Lower leg skin (tissue), 4 donors: ENCODE measurements around the gene MYO5A. TPM values are rescaled to one million over a fixed set of nuclear protein-coding genes. Genes with fewer than 3 reads are reported as not detected.

Experiments
- DNase-seq, 2 donors: peaks; one replicate each; pipeline ENCODE4 v3.0.0-alpha.2; 2019; ENCODE audit warnings: low spot score in 2 of 2
- H3K4me3 ChIP-seq: fragments of 200-600 bp; sonication (generic); 2 replicates; pipeline ENCODE4 v1.5.1; 2017; ENCODE audit warnings: mild to moderate bottlenecking, low read depth; ENCODE audit not compliant: poor library complexity, severe bottlenecking
- CTCF ChIP-seq, 3 donors: fragments of 450-650 bp; IDR thresholded peaks; one replicate each; pipeline ENCODE4 v1.5.1; 2016; ENCODE audit warnings: antibody characterized with exemption in 3 of 3, mild to moderate bottlenecking in 3 of 3, moderate library complexity in 2 of 3
- POLR2A ChIP-seq, 2 donors: fragments of 450-650 bp; IDR thresholded peaks; one replicate each; pipeline ENCODE4 v1.6.1; 2016 to 2017; ENCODE audit warnings: antibody characterized with exemption in 2 of 2, mild to moderate bottlenecking in 1 of 2, moderate library complexity in 1 of 2
- WGBS, 2 donors: methylation state at CpG; one replicate each; pipeline ENCODE4 v1.1.5; 2018; 5-methylcytosine and 5-hydroxymethylcytosine counted together
- intact Hi-C: fragments of 100-400 bp; cut with DNase I; formaldehyde crosslinking; loops from one replicate; pipeline ENCODE4 v1.15.0; 2023; ENCODE audit warnings: low total_unique reads
- total RNA-seq, 4 donors: library from RNA; depleted of rRNA; stranded (reverse); fragments of >200 nt; gene quantifications; one replicate each; pipeline ENCODE4 v1.1.0, GENCODE V29; 2016

MYO5A gene
- total RNA-seq, 4 donors from 2014 or later: 28.0 to 45.1 (median 37.8) TPM

GRCh38 chr15:52262364-52262763, 266.3 kb downstream of the MYO5A start:
- no peak overlapping the region for H3K4me3 ChIP-seq
- no peak for DNase-seq
- 64 to 90% methylated on average over 5 of the region's 5 CpGs for WGBS, 2 donors
- TF ChIP-seq POLR2A (IDR thresholded peaks at IDR 0.05) (no peak), CTCF (IDR thresholded peaks at IDR 0.05) (no peak)
- intact Hi-C loops: no loop called here

GRCh38 chr15:52261498-52262242, 267.0 kb downstream of the MYO5A start:
- no peak for TF ChIP-seq CTCF (IDR thresholded peaks at IDR 0.05)
- no peak for TF ChIP-seq POLR2A (IDR thresholded peaks at IDR 0.05)
- no peak overlapping the region for H3K4me3 ChIP-seq
- DNase-seq: peak; percentile 67 to 92
- intact Hi-C loops: no loop called here
- WGBS, 2 donors: 22 to 41% methylated on average over 7 of the region's 8 CpGs

GRCh38 chr15:52261026-52261425, 267.7 kb downstream of the MYO5A start:
- intact Hi-C loops: no loop called here
- DNase-seq: no peak
- 95 to 99% methylated on average over 7 to 8 of the region's 10 CpGs for WGBS, 2 donors
- TF ChIP-seq CTCF (IDR thresholded peaks at IDR 0.05) (no peak), POLR2A (IDR thresholded peaks at IDR 0.05) (no peak)
- H3K4me3 ChIP-seq: no peak overlapping the region

GRCh38 chr15:52259503-52259902, 269.2 kb downstream of the MYO5A start:
- 79 to 91% methylated on average over 4 of the region's 4 CpGs for WGBS, 2 donors
- intact Hi-C loops: loop anchor here (10.0 kb wide), 1 partner anchor 475 kb away; no protein-coding TSS in a partner anchor
- DNase-seq: no peak
- TF ChIP-seq POLR2A (IDR thresholded peaks at IDR 0.05) (no peak), CTCF (IDR thresholded peaks at IDR 0.05) (no peak)
- H3K4me3 ChIP-seq: no peak overlapping the region

- 93 to 94% methylated on average over 5 of the region's 5 CpGs for WGBS, 2 donors
These were observed 270.2 kb downstream of the MYO5A start for GRCh38 chr15:52258461-52258860.

More at GRCh38 chr15:52258461-52258860, 270.2 kb downstream of the MYO5A start:
- TF ChIP-seq POLR2A (IDR thresholded peaks at IDR 0.05) (no peak), CTCF (IDR thresholded peaks at IDR 0.05) (no peak)
- intact Hi-C loops: loop anchor here (10.0 kb wide), 1 partner anchor 476 kb away; no protein-coding TSS in a partner anchor
- no peak for DNase-seq
- H3K4me3 ChIP-seq: no peak overlapping the region
